ENCODE data around the gene TARS1. TPM values are rescaled to one million over a fixed set of nuclear protein-coding genes. Genes with fewer than 3 reads are reported as not detected.

TARS1 gene
- total RNA-seq, 2 experiments from 2014 or later: 31.3 to 32.0 TPM

- CTCF ChIA-PET: no interaction called here
- no peak overlapping the region for H3K27ac Mint-ChIP-seq
- ATAC-seq (ENCODE audit: poor library complexity) (no peak), DNase-seq (no peak)
- TF ChIP-seq, protein P1, sequence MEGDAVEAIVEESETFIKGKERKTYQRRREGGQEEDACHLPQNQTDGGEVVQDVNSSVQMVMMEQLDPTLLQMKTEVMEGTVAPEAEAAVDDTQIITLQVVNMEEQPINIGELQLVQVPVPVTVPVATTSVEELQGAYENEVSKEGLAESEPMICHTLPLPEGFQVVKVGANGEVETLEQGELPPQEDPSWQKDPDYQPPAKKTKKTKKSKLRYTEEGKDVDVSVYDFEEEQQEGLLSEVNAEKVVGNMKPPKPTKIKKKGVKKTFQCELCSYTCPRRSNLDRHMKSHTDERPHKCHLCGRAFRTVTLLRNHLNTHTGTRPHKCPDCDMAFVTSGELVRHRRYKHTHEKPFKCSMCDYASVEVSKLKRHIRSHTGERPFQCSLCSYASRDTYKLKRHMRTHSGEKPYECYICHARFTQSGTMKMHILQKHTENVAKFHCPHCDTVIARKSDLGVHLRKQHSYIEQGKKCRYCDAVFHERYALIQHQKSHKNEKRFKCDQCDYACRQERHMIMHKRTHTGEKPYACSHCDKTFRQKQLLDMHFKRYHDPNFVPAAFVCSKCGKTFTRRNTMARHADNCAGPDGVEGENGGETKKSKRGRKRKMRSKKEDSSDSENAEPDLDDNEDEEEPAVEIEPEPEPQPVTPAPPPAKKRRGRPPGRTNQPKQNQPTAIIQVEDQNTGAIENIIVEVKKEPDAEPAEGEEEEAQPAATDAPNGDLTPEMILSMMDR (IDR thresholded peaks at IDR 0.05): no peak
- no peaks in the 10 kb centered on the region for H3K36me3 Mint-ChIP-seq (ENCODE audit: low read depth)
- no peaks in the 10 kb centered on the region for H3K36me3 ChIP-seq (ENCODE audit: insufficient read depth, low read length)
- H3K9me3 ChIP-seq (ENCODE audit: control insufficient read depth in 1 of 2, insufficient read depth in 1 of 2, low read length in 2 of 2): no peaks in the 10 kb centered on the region
- no peaks in the 10 kb centered on the region for H3K27me3 Mint-ChIP-seq
- POLR2A ChIA-PET: no interaction called here
- no peak overlapping the region for H3K4me3 ChIP-seq (ENCODE audit: low read length)
- no peaks in the 10 kb centered on the region for H3K27me3 ChIP-seq (ENCODE audit: control insufficient read depth in 1 of 2, insufficient read depth in 2 of 2, low read length in 2 of 2)
- H3K4me1 Mint-ChIP-seq (ENCODE audit: low read depth): no peaks in the 10 kb centered on the region
- H3K27ac ChIP-seq (ENCODE audit: low read depth in 1 of 2, low read length in 2 of 2): no peak overlapping the region
- no peak overlapping the region for H3K4me3 Mint-ChIP-seq
- intact Hi-C loops (cut with DNase I, micrococcal nuclease): no loop called here
- no peaks in the 10 kb centered on the region for H3K4me1 ChIP-seq (ENCODE audit: insufficient read depth, low read length)
- H3K9me3 Mint-ChIP-seq: no peaks in the 10 kb centered on the region
Observed at GRCh38 chr5:33401482-33402390, 39.0 kb upstream of the TARS1 start.

- H3K36me3 Mint-ChIP-seq (ENCODE audit: low read depth): no peaks in the 10 kb centered on the region
- H3K9me3 ChIP-seq (ENCODE audit: control insufficient read depth in 1 of 2, insufficient read depth in 1 of 2, low read length in 2 of 2): no peaks in the 10 kb centered on the region
- H3K4me1 Mint-ChIP-seq (ENCODE audit: low read depth): no peaks in the 10 kb centered on the region
- POLR2A ChIA-PET: no interaction called here
- H3K27ac ChIP-seq (ENCODE audit: low read depth in 1 of 2, low read length in 2 of 2): no peak overlapping the region
- DNase-seq (no peak), ATAC-seq (ENCODE audit: poor library complexity) (no peak)
- no peaks in the 10 kb centered on the region for H3K36me3 ChIP-seq (ENCODE audit: insufficient read depth, low read length)
- no peak overlapping the region for H3K27ac Mint-ChIP-seq
- H3K4me3 Mint-ChIP-seq: no peak overlapping the region
- intact Hi-C loops (cut with DNase I, micrococcal nuclease): no loop called here
- H3K4me1 ChIP-seq (ENCODE audit: insufficient read depth, low read length): no peaks in the 10 kb centered on the region
- H3K4me3 ChIP-seq (ENCODE audit: low read length): no peak overlapping the region
- CTCF ChIA-PET: no interaction called here
- TF ChIP-seq, protein P1 (IDR thresholded peaks at IDR 0.05): no peak
- H3K27me3 ChIP-seq (ENCODE audit: control insufficient read depth in 1 of 2, insufficient read depth in 2 of 2, low read length in 2 of 2): no peaks in the 10 kb centered on the region
- no peaks in the 10 kb centered on the region for H3K27me3 Mint-ChIP-seq
- no peaks in the 10 kb centered on the region for H3K9me3 Mint-ChIP-seq
Observed at GRCh38 chr5:33403187-33403586, 37.6 kb upstream of the TARS1 start.

DNA sequence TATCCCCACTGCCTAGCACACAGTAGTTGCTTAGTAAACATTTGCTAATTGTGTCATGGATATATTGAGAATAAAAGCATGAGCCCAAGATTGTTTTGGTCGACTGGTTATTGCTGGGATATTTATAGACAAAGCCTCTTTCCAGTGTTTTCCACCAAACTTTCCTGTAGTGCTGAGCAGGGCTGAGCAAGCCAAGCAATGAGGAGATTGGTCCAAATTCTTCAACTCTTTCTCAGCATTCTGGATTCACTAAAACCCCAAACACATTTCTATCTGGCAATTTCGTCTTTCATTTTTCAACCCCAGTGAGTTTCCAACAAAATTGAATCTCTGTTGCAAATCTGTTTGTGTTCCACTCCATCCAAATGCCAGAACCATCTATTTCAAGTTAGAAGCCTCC, 31.9 kb upstream of the TARS1 start:
- POLR2A ChIA-PET: no interaction called here
- no peak overlapping the region for H3K27ac ChIP-seq (ENCODE audit: low read depth in 1 of 2, low read length in 2 of 2)
- H3K9me3 Mint-ChIP-seq: no peaks in the 10 kb centered on the region
- no peaks in the 10 kb centered on the region for H3K27me3 ChIP-seq (ENCODE audit: control insufficient read depth in 1 of 2, insufficient read depth in 2 of 2, low read length in 2 of 2)
- no peak overlapping the region for H3K27ac Mint-ChIP-seq
- no peaks in the 10 kb centered on the region for H3K4me1 ChIP-seq (ENCODE audit: insufficient read depth, low read length)
- TF ChIP-seq, protein P1 (IDR thresholded peaks at IDR 0.05): no peak
- no peaks in the 10 kb centered on the region for H3K9me3 ChIP-seq (ENCODE audit: control insufficient read depth in 1 of 2, insufficient read depth in 1 of 2, low read length in 2 of 2)
- intact Hi-C loops (cut with DNase I, micrococcal nuclease): no loop called here
- DNase-seq (no peak), ATAC-seq (ENCODE audit: poor library complexity) (no peak)
- no peaks in the 10 kb centered on the region for H3K36me3 Mint-ChIP-seq (ENCODE audit: low read depth)
- H3K4me3 ChIP-seq (ENCODE audit: low read length): no peak overlapping the region
- peaks cover 5% of the 10 kb centered on the region for H3K27me3 Mint-ChIP-seq
- H3K36me3 ChIP-seq (ENCODE audit: insufficient read depth, low read length): no peaks in the 10 kb centered on the region
- no peaks in the 10 kb centered on the region for H3K4me1 Mint-ChIP-seq (ENCODE audit: low read depth)
- no peak overlapping the region for H3K4me3 Mint-ChIP-seq
- CTCF ChIA-PET: no interaction called here

Data from CD4-positive, alpha-beta T cell (primary cell).